SK-N-SH treated with all-trans-retinoic acid at 6 μM for 48 hours (cell line): Measurements from ENCODE around the gene ZNF185.

ENCODE experiments used
- ISL1 ChIP-seq: fragments of 250-450 bp; sonication (Bioruptor Pico); IDR thresholded peaks from 2 replicates; pipeline ENCODE4 v2.1.2; 2022; ENCODE audit warnings: mild to moderate bottlenecking, moderate library complexity
- ZC3H10 ChIP-seq: fragments of 250-450 bp; sonication (Bioruptor Pico); IDR thresholded peaks from 2 replicates; pipeline ENCODE4 v1.5.1; 2021; ENCODE audit warnings: mild to moderate bottlenecking, moderate library complexity
- ZFP3 ChIP-seq: fragments of 250-450 bp; sonication (Bioruptor Pico); IDR thresholded peaks from 2 replicates; pipeline ENCODE4 v1.5.0; 2020; ENCODE audit warnings: mild to moderate bottlenecking, moderate library complexity
- ZNF70 ChIP-seq: fragments of 450-650 bp; formaldehyde crosslinking; IDR thresholded peaks from 2 replicates; pipeline ENCODE4 v1.5.0; 2020; ENCODE audit warnings: mild to moderate bottlenecking, moderate library complexity

DNA sequence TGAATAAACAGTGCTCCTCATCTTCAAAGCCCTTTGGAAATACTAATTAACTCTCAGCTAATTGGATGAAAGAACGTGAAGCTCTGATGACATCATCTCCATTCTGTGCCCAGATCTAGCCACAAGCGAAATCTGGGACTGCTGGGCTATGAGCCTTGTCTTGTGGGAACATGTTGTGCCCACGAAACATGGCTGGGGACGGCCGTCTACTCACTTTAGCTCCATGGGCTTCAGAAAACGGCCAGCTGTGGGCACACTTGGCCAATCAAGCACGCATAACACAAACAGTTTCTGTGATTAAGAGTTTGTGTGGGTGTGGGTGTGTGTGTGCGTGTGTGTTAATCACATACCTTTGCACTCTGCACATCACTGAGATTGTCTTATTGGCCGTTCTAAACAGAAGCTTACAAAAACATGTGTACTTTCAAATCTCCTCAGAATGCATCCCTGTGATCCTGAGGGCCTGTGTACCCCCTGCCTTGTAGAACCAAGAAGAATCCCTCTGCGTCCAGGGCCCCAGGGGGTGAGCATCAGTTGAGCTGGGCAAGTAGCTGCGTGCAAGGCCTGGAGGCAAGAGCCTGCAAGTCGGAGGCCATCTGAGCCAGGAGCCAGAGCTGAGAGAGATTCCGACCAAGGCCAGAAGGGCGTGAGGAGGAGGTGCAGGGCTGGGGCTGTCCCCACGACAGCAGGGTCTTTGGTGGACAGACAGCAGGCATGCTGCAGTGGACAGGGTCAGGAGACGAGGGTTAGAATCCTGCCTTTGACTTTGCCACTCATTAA lies 18.7 kb upstream of the ZNF185 start:
- no peak for TF ChIP-seq ISL1
- no peak for TF ChIP-seq ZC3H10 (CRISPR knock-in tag)
- no peak for TF ChIP-seq ZFP3 (CRISPR knock-in tag)
- TF ChIP-seq ZNF70 (CRISPR knock-in tag), result no peak
